Activated naive CD4-positive, alpha-beta T cell treated with Interleukin-2 at 50 U/mL for 16 hours (primary cell): ENCODE results near the gene ETV4.
"Not testable (repeated sequence)": the region's sequence is repeated elsewhere in the genome, so short reads cannot be mapped to it uniquely, and the experiment has no call there.

ENCODE experiments used
- DNase-seq: peaks from one replicate; pipeline ENCODE4 v3.0.0-alpha.2; 2020

Gene ETV4

DNA sequence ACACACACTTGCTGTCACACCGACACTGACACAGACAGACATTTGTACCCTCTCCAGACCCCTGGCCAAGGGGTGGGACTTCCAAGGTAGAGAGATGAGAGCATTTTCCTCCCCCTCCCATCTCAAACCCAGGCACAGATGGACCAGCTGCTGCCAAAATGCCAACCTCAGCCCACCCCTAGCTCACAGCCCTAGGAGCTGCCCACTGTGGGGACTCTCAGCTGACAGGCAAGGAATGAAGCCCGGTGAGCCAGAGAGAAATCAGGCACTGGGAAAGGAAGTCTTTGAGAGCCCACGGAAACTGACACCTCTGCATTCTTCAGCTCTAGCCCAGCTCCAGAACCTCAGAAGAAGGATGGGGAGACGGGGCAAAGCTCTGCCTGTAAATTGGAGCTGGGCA lies 2.8 kb downstream of the ETV4 start:
- DNase-seq: no peak

DNA sequence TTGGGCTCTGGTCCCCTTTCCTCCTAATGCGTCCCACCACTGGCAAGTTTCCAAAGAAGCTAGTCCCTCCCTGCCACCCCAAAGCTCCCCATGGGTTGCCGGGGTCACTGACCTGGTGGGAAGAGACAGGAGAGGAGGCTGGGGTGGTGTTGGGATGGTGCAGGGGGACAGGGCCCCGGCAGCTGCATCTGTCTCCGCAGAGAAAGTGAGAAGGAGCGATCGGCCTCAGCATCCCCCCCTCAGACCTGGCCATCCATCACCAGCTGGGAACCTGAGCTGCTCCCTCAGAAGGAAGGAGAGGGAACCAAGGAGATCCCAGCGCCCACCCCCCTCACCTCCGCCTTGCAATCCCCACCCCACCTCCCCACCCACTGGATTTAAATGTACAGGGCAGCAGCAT lies 3.3 kb downstream of the ETV4 start:
- DNase-seq: no peak

DNA sequence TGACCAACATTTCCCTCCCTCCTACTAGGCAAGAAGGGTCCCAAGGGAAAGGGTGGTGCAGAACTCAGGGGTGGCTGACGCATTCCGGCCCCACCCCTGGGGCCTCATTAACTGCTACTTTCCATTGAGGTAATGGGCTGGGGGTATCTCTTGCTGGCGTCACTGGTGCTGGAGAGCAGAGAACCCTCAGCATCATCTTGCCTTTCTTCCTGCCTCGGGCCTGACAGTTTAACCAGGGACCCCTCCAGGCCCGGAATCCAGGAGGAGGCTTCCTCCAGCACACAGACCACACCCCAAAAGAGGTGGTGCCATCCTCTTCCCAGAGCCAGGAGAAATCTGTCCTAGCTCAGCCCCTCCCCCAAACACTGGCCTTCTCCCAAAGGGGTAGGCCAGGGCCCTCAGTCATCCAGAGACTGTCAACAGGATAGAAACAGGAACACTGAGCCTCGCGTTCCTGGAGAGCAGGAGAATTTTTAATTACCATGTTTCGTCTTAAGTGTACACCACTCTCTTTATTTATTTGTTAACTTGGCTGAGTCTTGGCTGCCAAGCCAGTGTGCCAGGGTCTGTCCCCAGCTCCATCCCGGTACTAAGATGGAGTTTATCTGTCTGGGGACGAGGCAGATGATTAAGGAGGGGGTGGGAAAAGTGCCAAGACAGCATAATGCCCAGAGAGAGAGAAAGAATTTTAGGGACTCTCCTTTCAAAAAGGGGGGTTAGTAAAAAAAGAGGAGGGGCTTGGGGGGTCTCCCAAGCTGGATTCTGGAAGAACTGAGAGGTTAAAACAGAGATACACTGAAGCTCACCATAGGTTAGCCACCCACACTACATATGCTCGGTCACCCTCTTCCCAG lies 5.1 kb downstream of the ETV4 start:
- no peak for DNase-seq

DNA sequence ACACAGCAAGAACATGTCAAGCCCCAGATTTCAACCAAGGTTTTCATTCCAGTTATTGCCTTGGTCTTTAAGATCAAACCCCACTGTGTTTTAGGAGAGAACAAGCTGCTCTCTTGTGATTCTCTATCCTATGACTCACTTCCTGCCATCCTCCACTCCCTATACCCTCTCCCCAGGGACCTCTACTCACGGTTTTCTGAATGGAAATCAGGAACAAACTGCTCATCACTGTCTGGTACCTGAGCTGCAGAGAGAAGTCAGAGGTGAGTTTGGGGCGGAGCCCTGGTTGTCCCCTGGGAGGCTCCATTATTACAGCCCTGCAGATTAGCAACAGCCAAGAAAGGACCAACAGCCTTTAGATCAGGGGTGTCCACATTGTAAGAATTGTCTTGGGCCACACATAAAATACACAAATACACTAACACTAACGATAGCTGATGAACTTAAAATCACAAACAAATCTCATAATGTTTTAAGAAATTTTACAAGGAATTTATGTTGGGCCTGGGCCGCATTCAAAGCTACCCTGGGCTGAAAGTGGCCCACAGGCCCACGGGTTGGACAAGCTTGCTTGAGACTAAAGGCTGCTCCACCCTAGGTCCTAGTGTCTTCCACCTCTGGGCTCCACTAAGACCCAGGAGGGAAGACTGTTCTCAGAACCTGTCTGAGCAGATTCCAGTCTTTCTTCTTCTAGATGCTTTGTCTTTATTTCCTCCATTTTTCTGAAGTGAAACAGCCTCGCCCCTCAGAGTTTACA lies 9.7 kb downstream of the ETV4 start:
- no peak for DNase-seq

DNA sequence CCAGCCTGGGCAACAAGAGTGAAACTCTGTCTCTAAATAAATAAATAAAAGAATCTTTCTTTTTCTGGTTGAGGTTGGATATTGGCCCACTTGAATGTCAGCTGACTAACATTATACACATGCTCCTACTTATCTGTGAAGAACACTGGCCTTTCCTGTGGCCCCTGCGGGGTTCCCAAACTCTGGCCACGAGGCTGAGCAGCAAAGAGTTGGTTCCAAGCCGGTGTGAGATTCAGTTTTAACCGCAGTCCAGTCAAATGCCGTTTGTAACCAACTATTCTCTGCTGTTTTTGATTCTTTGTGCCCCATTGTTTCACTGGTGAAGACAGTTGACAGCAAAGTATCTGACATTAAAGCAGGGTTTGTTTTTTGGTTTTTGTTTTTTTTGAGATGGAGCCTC lies 11.2 kb downstream of the ETV4 start:
- no peak for DNase-seq

DNA sequence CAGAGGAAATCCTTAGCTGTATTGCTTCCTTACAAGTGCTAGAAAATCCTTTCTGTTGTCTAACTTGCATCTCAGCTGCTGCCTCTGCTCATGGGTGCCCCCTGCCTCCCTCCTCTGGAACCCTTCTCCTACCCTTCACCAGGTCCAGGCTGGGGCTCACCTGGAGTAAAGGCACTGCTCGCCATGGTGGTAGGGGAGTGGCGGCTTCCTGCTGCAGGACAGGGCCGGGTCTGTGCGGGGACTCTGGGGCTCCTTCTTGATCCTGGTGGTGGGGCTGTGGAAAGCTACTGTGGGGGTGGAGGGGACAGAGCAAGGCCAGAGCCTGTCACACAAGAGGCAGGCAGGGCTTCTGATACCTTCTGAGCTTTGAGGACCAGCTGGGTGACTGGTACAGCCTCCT lies 12.4 kb downstream of the ETV4 start:
- DNase-seq: no peak

DNA sequence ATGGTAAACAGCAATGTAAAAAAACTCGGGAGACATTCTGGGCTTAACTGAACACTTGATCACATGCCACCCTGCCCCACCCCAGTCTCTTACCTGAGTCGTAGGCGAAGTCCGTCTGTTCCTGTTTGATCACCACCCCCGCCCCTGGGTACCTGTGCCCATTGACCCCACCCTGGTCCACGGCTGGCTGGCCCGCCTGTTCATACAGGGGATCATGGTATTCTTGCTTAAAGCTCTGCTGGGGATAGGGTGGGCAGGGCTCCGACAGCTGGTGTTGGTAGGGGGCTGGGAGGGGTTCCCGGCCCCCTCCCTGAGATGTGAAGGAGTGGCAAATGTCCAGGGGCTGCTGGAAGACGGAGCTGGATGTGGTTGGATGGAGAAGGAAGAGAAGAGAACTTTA lies 13.6 kb downstream of the ETV4 start:
- DNase-seq: no peak

DNA sequence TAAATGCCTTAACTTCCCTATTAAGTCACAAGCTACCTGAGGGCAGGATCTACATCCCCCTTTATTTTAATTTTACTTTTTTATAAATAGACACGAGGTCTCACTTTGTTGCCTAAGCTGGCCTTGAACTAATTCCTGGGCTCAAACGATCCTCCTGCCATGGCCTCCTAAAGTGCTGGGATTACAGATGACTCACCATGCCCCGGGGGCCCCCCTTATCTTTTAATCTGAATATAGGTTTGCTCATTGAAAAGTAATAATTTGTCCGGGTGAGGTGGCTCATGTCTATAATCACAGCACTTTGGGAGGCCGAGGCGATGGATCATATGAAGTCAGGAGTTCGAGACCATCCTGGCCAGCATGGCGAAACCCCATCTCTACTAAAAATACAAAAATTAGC lies 14.2 kb downstream of the ETV4 start:
- no peak for DNase-seq

DNA sequence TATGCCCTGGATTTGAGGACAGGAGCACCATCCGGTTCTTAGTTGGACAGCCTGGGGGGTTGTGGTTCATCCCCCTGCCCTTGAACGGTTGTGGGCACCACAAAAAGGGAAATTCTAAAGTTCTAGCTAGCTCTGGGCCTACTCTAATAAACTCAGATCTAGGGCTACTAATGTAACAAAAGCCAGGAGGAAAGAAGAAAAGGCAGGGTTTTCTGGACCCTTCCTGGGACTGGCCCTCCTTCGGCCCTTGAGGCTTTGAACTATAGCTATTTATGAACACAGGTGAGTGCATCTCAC lies 15.1 kb downstream of the ETV4 start:
- DNase-seq: no peak

DNA sequence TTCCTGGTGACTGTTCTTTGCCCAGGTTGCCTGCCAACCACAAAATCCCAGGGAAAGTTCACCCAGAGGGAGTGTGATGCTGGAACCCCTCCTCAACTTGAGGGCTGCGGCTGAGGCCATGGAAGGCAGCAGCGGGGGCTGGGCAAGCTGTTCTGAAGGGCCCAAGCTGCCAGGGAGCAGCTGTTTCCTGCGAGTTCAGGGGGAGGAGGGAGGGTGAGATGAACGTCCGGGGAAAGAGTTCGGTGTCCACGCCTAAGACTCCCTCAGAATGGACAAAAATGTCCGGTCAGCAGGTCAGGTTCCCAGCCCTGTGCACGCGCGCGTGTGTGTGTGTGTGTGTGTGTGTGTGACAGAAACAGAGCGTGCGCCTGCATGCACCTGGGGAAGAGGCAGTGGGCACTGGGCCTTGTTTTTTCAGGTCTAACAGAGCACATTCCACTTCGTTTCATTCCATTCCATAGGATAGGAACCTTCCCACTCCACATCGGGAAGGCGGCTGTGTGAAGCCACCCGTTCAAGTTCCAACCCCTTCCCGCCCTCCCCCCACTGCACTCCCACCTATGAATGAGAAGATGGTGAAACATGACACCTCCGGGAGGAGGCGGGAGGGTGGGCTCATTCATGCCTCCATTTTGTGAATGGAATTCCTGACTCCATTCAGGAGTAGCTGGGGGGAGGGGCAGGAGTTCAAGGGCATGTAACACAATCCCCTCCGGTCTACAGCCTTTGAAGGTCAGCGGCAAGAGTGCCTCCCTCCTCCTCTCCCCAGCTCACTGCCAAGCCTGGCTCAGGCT lies 15.7 kb downstream of the ETV4 start:
- DNase-seq: no peak

DNA sequence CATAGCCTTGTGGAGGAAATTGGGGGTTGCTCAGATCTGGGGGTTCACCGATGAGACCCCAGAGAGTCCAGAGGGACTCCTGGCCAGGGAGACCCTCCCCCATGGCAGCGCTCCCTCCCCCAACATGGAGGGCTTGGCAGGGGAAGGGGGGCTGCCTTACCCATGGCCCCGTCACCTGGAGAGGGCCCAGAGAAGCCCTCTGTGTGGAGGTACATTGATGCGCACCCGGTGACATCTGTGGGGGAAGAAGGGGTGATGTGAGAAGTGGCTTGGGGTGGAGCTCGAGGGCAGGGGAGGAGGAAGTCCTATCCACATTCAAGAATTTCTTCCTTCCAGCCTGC lies 16.2 kb downstream of the ETV4 start:
- DNase-seq: no peak

DNA sequence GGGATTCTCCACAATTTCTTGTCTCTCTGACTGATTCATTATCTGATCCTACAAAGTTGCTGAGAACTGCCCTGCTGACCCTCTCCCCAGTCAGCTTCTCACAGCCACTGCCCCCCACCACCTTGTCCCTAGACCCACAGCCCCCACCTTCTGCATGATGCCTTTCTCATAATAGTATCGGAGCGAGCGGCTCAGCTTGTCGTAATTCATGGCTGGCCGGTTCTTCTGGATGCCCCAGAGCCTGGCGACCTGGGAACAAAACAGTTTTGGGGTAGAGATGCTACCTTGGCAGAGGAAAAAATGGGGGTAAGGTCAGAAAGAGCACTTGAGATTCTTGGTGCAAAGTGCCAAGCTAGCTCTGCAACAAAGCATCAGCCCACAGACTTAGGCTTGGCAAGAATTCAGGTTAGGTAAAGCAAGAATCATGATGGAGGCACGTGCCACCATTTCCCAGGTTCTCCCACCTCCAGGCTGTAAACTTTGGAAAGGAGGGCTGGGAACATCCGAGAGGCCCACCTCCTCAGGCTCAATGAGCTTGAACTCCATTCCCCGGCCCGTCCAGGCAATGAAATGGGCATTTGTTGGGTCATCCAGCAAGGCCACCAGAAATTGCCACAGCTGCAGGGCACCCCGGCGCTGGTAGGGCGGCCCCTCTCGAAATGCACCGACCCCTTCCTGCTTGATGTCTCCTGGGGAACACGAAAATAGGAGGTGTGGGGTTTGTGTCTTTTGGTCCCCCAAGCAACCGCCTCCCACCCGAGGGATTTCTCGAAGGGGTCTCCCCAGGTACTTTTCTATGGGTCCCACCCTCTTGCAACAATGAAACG lies 16.9 kb downstream of the ETV4 start:
- no peak for DNase-seq

DNA sequence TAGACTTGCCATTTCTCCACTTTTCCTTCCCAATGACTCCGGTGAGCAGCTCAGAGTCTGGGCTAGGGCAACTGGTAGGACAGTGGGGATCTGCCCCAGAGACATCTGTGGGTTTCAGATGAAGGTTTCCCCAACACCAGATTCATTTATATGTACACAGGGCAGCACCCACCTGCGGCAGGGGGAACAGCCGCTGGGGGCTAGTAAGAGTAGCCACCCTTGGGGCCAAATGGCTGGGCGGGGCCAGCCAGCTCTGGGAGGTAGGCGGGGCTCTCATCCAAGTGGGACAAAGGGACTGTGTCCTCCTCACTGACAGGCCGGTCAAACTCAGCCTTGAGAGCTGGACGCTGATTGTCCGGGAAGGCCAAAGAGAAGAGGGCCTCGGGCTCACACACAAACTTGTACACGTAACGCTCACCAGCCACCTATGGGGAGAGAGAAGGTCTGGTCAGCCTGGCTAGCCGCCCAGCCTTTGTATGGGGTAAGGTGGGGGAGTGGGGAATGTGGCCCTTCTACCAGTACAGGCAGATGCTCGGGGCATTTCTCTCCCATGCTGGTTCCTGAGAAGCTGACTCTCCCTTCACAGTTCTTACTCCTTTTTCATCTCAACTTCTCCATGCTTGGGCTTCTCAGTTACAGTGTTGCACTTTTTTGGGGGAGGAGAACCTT lies 17.7 kb downstream of the ETV4 start:
- no peak for DNase-seq

DNA sequence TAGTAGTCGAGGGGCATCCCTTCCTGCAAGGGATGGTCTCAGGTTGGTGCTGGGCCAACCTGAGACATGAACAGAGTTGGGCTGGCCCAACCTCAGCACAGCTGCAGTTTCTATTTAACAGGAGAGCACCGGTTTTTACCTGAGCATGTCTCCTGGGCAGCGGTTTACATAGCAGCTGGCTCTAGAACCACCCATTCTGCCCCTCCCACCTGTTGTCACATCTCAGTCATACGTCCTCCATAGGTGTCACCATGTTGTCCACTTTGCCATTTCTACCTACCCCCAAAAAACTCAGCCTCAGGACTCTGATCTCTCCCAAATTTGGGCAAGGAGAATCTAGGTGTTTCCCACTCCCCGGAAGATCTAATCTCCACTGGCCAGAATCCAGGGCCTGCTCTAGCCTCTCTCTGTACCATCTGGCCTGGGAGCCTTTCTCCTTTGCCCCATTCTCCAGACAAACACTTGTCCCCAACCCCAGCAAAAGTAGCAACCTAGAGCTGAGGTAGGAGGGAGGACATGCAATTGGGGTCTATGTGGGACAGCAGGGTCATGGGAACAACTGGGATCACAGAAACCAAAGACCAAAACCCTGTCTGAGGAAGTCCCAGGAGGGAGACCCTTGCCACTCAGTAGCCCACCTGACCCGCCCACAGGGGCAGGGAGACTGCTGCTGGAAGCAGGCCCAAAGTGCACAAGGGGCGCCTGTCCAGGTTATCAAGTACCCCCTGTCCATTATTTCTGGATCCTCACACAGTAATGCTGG lies 19.1 kb downstream of the ETV4 start:
- no peak for DNase-seq

DNA sequence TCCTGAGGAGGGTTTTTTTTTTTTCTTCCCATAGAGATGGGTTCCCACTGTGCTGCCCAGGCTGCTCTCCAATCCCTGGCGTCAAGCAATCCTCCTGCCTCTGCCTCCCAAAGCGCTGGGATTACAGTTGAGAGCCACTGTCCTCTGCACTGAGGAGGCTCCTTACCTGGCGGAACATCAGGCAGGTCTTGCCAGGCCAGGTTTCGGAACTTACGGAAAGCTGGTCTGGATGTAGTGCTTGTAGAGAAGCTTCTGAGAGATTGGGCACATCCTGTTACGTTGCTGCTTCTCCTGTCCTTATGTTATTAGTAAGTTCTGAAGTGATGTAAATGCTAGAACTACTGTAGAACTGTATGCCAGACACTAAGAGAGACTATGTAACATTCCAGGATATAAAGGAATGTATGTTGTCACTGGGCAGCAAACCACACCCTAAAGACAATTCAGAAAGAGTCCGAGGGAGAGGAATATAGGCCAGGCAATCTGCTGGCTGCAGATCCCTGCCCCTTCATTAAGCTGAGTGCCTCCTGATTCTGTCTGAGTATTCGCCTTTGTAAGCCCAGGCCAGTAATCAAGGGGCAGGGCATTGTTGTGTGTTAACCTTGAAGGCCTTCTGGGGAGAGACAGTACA lies 21.1 kb downstream of the ETV4 start:
- DNase-seq: no peak

DNA sequence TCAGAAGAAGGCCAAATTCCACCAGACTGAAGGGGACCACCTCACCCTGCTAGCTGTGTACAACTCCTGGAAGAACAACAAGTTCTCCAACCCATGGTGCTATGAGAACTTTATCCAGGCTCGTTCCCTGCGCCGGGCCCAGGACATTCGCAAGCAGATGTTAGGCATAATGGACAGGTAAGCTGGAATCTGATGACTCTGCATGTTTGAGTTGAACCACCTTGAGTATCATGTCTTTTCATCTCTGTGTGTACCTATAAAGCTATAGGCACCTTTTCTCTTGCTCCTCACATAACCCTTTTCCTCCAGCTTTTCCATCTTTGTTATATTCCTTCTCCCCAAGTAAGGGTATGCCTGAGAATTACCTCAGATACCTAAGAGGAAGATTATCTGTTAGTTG lies 24.8 kb downstream of the ETV4 start:
- no peak for DNase-seq

DNA sequence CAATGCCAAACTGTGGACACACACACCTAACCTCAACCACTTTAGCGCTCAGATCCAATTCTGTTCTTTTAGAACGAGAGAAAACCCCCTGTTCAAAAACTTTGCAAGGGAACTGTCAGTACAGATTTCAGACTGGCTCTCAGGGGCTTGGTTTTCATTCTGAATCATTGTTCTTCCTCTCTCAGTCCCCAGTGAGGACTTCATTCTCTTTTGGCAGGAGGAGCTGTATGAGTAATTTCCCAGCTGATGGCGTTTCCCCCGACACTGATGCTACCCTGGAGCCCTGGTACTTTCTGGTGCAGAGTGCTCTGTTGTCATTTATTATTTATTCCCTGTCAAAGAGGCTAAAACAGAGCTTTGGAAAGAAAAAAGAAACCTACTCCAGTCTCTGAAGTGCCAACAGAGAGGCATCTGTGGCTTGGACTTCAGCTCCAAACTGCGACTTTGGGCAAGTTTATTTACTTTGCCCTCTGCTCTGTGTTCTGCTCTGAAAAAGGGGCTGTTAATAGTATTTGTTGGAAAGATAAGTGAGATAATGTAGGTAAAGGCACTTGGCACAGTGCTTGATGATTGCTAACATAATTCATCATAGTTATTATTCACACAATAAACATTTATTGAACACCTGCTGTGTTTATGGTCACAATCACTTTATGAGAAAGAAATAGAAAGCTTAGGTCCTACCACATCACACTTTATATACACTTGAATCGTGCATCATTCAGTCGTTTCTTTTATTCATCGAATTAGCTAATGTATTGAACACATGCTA lies 28.3 kb downstream of the ETV4 start:
- DNase-seq: no peak

DNA sequence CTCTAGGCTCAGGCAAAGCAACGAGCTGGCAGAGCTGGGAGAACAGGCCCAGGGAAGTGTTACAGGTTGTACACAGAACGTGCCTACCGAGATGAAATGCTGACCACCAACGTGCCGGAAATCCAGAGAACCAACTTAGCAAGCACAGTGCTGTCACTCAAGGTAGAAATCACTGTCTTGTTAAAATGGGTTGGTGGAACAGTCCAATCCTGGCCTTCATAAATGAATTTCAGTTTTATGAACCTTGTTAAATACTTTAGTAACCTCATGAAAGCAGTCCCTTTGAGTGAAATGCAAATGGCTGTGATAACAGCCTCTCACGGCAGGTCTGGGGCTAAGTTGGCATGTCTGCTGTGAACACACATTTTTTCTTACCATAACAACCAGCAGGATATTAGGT lies 29.0 kb downstream of the ETV4 start:
- DNase-seq: no peak

DNA sequence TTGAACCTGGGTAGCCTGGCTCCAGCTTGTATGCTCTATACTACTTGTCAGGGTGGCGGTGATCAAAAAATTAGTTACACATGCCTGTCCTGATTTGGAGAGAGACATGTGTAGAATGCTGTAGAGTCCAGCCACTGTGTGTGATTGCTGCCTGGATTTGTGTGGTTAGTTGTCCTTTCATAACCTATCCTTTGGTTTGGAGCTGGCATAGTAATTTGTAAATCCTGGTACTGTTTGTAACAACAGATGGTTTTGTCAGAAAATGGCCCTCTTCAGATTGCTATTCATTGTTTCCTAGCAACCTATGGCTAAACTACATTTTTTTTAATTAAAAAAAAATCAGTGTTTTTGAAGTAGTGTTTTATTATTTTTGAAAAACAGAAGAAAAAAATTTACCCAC lies 30.5 kb downstream of the ETV4 start:
- DNase-seq: no peak

DNA sequence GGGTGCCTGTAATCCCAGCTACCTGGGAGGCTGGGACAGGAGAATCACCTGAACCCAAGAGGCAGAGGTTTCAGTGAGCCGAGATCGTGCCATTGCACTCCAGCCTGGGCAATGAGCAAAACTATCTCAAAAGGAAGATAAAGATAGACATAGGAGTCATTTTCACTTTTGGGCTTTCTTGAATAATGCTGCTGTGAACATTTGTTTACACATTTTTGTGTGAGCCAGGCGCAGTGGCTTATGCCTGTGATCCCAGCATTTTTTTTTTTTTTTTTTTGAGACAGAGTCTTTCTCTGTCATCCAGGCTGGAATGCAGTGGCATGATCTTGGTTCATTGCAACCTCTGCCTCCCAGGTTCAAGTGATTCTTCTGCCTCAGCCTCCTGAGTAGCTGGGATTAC lies 34.9 kb downstream of the ETV4 start:
- not testable (repeated sequence) for DNase-seq
